ENCODE data around the gene FLYWCH2.

- TF ChIP-seq CTCF (IDR thresholded peaks at IDR 0.05) (peak in 4 of 6 experiments; percentile 51 to 80 (median 74)), POLR2A (IDR thresholded peaks at IDR 0.05) (no peak)
Measured at GRCh38 chr16:2838928-2839327, 44.1 kb upstream of the FLYWCH2 start.

All from Peyer's patch (tissue), 4 donors.